H9 (cell line): ENCODE data around the gene DIS3L. TPM values are rescaled to one million over a fixed set of nuclear protein-coding genes. Genes with fewer than 3 reads are reported as not detected.
A peak's percentile ranks its signal among the peaks of the same experiment; 100 is the strongest.

Experiments
- DNase-seq: peaks from one replicate; pipeline ENCODE4 v3.0.0-alpha.2; 2017
- H2AFZ ChIP-seq: one replicate; pipeline ENCODE4 v1.6.1; 2013; ENCODE audit warnings: mild to moderate bottlenecking, low read length, control low read depth, moderate library complexity
- H2AK5ac ChIP-seq: 2 replicates; pipeline ENCODE4 v1.6.1; 2013; ENCODE audit warnings: low read length, control low read depth, mixed read lengths; ENCODE audit not compliant: insufficient read length
- H2BK120ac ChIP-seq: one replicate; pipeline ENCODE4 v1.6.1; 2013; ENCODE audit warnings: low read depth, mild to moderate bottlenecking, low read length, control low read depth, inconsistent platforms; ENCODE audit not compliant: poor library complexity, severe bottlenecking
- H2BK12ac ChIP-seq: 2 replicates; pipeline ENCODE4 v1.6.1; 2013; ENCODE audit warnings: low read length, control low read depth, mixed read lengths, low read depth; ENCODE audit not compliant: insufficient read length
- H2BK15ac ChIP-seq: 2 replicates; pipeline ENCODE4 v1.6.1; 2013; ENCODE audit warnings: low read depth, low read length, control low read depth
- H2BK20ac ChIP-seq: one replicate; pipeline ENCODE4 v1.6.1; 2013; ENCODE audit warnings: low read depth, mild to moderate bottlenecking, low read length, control low read depth, inconsistent platforms; ENCODE audit not compliant: poor library complexity, severe bottlenecking
- H2BK5ac ChIP-seq: 2 replicates; pipeline ENCODE4 v1.6.1; 2013; ENCODE audit warnings: low read length, control low read depth, mixed read lengths; ENCODE audit not compliant: insufficient read length
- H3K14ac ChIP-seq: 2 replicates; pipeline ENCODE4 v1.6.1; 2013; ENCODE audit warnings: low read length, control low read depth; ENCODE audit not compliant: insufficient read depth
- H3K18ac ChIP-seq: 2 replicates; pipeline ENCODE4 v1.6.1; 2013; ENCODE audit warnings: low read depth, mild to moderate bottlenecking, mixed read lengths, low read length, control low read depth; ENCODE audit not compliant: insufficient read length
- H3K23ac ChIP-seq: 2 replicates; pipeline ENCODE4 v1.6.1; 2013; ENCODE audit warnings: low read length, control low read depth, mixed read lengths, low read depth; ENCODE audit not compliant: insufficient read length
- H3K23me2 ChIP-seq: 2 replicates; pipeline ENCODE4 v1.6.1; 2013; ENCODE audit warnings: low read depth, mild to moderate bottlenecking, mixed read lengths, low read length, control low read depth; ENCODE audit not compliant: insufficient read length, poor library complexity, severe bottlenecking
- H3K27ac ChIP-seq: 2 replicates; pipeline ENCODE4 v1.5.1; 2013; ENCODE audit warnings: low read length, control low read depth, mixed read lengths, low read depth; ENCODE audit not compliant: insufficient read length
- H3K27me3 ChIP-seq: 2 replicates; pipeline ENCODE4 v1.6.1; 2013; ENCODE audit warnings: low read length, control low read depth, inconsistent platforms; ENCODE audit not compliant: insufficient read depth
- H3K4ac ChIP-seq: 2 replicates; pipeline ENCODE4 v1.6.1; 2013; ENCODE audit warnings: low read depth, mild to moderate bottlenecking, control low read depth, inconsistent platforms, low read length, moderate library complexity
- H3K4me1 ChIP-seq: 2 replicates; pipeline ENCODE4 v1.6.1; 2013; ENCODE audit warnings: low read length, control low read depth, inconsistent platforms; ENCODE audit not compliant: insufficient read depth
- H3K4me2 ChIP-seq: 2 replicates; pipeline ENCODE4 v1.6.1; 2013; ENCODE audit warnings: low read length, control low read depth, mixed read lengths; ENCODE audit not compliant: insufficient read length, insufficient read depth
- H3K56ac ChIP-seq: 2 replicates; pipeline ENCODE4 v1.6.1; 2013; ENCODE audit warnings: low read depth, mild to moderate bottlenecking, mixed read lengths, low read length, control low read depth; ENCODE audit not compliant: insufficient read length
- H3K79me1 ChIP-seq: 2 replicates; pipeline ENCODE4 v1.6.1; 2013; ENCODE audit warnings: low read depth, mild to moderate bottlenecking, moderate library complexity, low read length, control low read depth, inconsistent platforms; ENCODE audit not compliant: insufficient read depth, poor library complexity, severe bottlenecking
- H3K79me2 ChIP-seq: 2 replicates; pipeline ENCODE4 v1.6.1; 2013; ENCODE audit warnings: low read length, control low read depth, inconsistent platforms; ENCODE audit not compliant: insufficient read depth
- H3K9ac ChIP-seq: 2 replicates; pipeline ENCODE4 v1.6.1; 2013; ENCODE audit warnings: low read length, control low read depth, mixed read lengths; ENCODE audit not compliant: insufficient read length; ENCODE audit errors: extremely low read depth
- H3K9me3 ChIP-seq: one replicate; pipeline ENCODE4 v1.6.1; 2013; ENCODE audit warnings: low read depth, low read length, inconsistent platforms; ENCODE audit not compliant: control insufficient read depth
- H3T11ph ChIP-seq: one replicate; pipeline ENCODE4 v1.6.1; 2013; ENCODE audit warnings: mild to moderate bottlenecking, low read length, control low read depth, inconsistent platforms
- H4K20me1 ChIP-seq: one replicate; pipeline ENCODE4 v1.6.1; 2013; ENCODE audit not compliant: control insufficient read depth, insufficient read length, insufficient read depth
- H4K5ac ChIP-seq: 2 replicates; pipeline ENCODE4 v1.6.1; 2013; ENCODE audit warnings: low read depth, mild to moderate bottlenecking, mixed read lengths, low read length, control low read depth; ENCODE audit not compliant: insufficient read length
- H4K8ac ChIP-seq: replicated peaks from 2 replicates; pipeline ENCODE4 v1.6.1; 2013; ENCODE audit warnings: low read length, control low read depth, mixed read lengths, low read depth; ENCODE audit not compliant: insufficient read length
- H4K91ac ChIP-seq: 2 replicates; pipeline ENCODE4 v1.6.1; 2013; ENCODE audit warnings: low read depth, mild to moderate bottlenecking, moderate library complexity, mixed read lengths, low read length, control low read depth; ENCODE audit not compliant: insufficient read length
- H3K27ac Mint-ChIP-seq, 3 experiments: 2 replicates in 2 of 3; 3 replicates in 1 of 3; pipeline ENCODE4 v1.8.0; 2020 to 2021; ENCODE audit warnings: mixed read lengths in 3 of 3, mild to moderate bottlenecking in 1 of 3, moderate library complexity in 1 of 3
- H3K27me3 Mint-ChIP-seq: 2 replicates; pipeline ENCODE4 v1.8.0; 2021; ENCODE audit warnings: low read depth, mild to moderate bottlenecking, moderate library complexity, mixed read lengths
- H3K36me3 Mint-ChIP-seq, 3 experiments: 2 replicates in 2 of 3; 3 replicates in 1 of 3; pipeline ENCODE4 v1.8.0; 2020 to 2021; ENCODE audit warnings: low read depth in 3 of 3, mixed read lengths in 3 of 3; ENCODE audit not compliant: insufficient read depth in 1 of 3
- H3K4me1 Mint-ChIP-seq, 2 experiments: 2 replicates each; pipeline ENCODE4 v1.8.0; 2020; ENCODE audit warnings: mixed read lengths in 2 of 2
- H3K4me3 Mint-ChIP-seq, 2 experiments: 2 replicates in 1 of 2; 3 replicates in 1 of 2; pipeline ENCODE4 v1.8.0; 2020 to 2021; ENCODE audit warnings: mild to moderate bottlenecking in 2 of 2, mixed read lengths in 2 of 2, moderate library complexity in 1 of 2
- H3K9me3 Mint-ChIP-seq, 2 experiments: 2 replicates in 1 of 2; 3 replicates in 1 of 2; pipeline ENCODE4 v1.8.0; 2020; ENCODE audit warnings: mild to moderate bottlenecking in 2 of 2, mixed read lengths in 2 of 2, moderate library complexity in 1 of 2
- WGBS: extraction: QIAGEN DNeasy Blood & Tissue Kit; methylation state at CpG from one replicate; pipeline ENCODE4 v1.1.7; 2013; ENCODE audit warnings: missing lambda C conversion rate, low lambda C conversion rate, mixed read lengths; ENCODE audit not compliant: insufficient read length; ENCODE audit errors: extremely low coverage; 5-methylcytosine and 5-hydroxymethylcytosine counted together
- total RNA-seq: library from RNA; stranded (reverse); gene quantifications from 2 replicates; pipeline ENCODE4 v1.2.1, GENCODE V29; 2021
- TF ChIP-seq, protein P1 (sequence below): fragments of 200-600 bp; sonication (generic); conservative IDR thresholded peaks from 3 replicates; pipeline ENCODE4 v1.8.0; 2021; ENCODE audit warnings: antibody characterized with exemption, mild to moderate bottlenecking

The DIS3L gene
- total RNA-seq, 1 experiment from 2014 or later = 30.2 TPM

- Histone ChIP-seq H3K79me2 (no peaks in the 10 kb centered on the region), H3K18ac (no peak overlapping the region), H4K8ac (no peak overlapping the region), H4K20me1 (no peaks in the 10 kb centered on the region), H4K5ac (no peak overlapping the region), H2BK15ac (no peak overlapping the region), H2BK120ac (no peak overlapping the region), H2AK5ac (no peak overlapping the region), H3K9ac (no peak overlapping the region), H3K27ac (no peak overlapping the region), H3K4me1 (no peaks in the 10 kb centered on the region), H2BK20ac (no peak overlapping the region), H3K4ac (no peak overlapping the region), H3K9me3 (no peaks in the 10 kb centered on the region), H2BK12ac (no peak overlapping the region), H2AFZ (no peak overlapping the region), H3K56ac (no peak overlapping the region), H3K14ac (no peak overlapping the region), H3K79me1 (no peaks in the 10 kb centered on the region), H3K27me3 (no peaks in the 10 kb centered on the region), H3T11ph (no peak overlapping the region), H2BK5ac (no peak overlapping the region), H3K4me2 (no peak overlapping the region), H3K23me2 (no peaks in the 10 kb centered on the region), H4K91ac (no peak overlapping the region), H3K23ac (no peak overlapping the region)
- DNase-seq = no peak
- H3K36me3 Mint-ChIP-seq = peaks cover 24 to 69% (median 63%) of the 10 kb centered on the region in 3 experiments; a peak in 6 of 7 replicates
- TF ChIP-seq, protein P1, sequence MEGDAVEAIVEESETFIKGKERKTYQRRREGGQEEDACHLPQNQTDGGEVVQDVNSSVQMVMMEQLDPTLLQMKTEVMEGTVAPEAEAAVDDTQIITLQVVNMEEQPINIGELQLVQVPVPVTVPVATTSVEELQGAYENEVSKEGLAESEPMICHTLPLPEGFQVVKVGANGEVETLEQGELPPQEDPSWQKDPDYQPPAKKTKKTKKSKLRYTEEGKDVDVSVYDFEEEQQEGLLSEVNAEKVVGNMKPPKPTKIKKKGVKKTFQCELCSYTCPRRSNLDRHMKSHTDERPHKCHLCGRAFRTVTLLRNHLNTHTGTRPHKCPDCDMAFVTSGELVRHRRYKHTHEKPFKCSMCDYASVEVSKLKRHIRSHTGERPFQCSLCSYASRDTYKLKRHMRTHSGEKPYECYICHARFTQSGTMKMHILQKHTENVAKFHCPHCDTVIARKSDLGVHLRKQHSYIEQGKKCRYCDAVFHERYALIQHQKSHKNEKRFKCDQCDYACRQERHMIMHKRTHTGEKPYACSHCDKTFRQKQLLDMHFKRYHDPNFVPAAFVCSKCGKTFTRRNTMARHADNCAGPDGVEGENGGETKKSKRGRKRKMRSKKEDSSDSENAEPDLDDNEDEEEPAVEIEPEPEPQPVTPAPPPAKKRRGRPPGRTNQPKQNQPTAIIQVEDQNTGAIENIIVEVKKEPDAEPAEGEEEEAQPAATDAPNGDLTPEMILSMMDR = no peak
- H3K27me3 Mint-ChIP-seq = no peaks in the 10 kb centered on the region
- H3K4me3 Mint-ChIP-seq = no peak overlapping the region
- no peaks in the 10 kb centered on the region for H3K9me3 Mint-ChIP-seq
- 0 out of 4 replicates have a peak, but pooled peaks cover 0 to 4% of the 10 kb centered on the region in 2 experiments for H3K4me1 Mint-ChIP-seq
- H3K27ac Mint-ChIP-seq = peak overlapping the region; percentile 71 to 93 (median 81); a peak in 6 of 7 replicates
- WGBS = no CpG with 5 or more reads among the region's 12 CpGs
Observed at GRCh38 chr15:66323312-66323928, 30.1 kb downstream of the DIS3L start.
